Measurements from ENCODE around the gene DPP3.

The DPP3 gene

GRCh38 chr11:66546966-66547661 lies 66.9 kb downstream of the DPP3 start:
- TF ChIP-seq, protein P1, sequence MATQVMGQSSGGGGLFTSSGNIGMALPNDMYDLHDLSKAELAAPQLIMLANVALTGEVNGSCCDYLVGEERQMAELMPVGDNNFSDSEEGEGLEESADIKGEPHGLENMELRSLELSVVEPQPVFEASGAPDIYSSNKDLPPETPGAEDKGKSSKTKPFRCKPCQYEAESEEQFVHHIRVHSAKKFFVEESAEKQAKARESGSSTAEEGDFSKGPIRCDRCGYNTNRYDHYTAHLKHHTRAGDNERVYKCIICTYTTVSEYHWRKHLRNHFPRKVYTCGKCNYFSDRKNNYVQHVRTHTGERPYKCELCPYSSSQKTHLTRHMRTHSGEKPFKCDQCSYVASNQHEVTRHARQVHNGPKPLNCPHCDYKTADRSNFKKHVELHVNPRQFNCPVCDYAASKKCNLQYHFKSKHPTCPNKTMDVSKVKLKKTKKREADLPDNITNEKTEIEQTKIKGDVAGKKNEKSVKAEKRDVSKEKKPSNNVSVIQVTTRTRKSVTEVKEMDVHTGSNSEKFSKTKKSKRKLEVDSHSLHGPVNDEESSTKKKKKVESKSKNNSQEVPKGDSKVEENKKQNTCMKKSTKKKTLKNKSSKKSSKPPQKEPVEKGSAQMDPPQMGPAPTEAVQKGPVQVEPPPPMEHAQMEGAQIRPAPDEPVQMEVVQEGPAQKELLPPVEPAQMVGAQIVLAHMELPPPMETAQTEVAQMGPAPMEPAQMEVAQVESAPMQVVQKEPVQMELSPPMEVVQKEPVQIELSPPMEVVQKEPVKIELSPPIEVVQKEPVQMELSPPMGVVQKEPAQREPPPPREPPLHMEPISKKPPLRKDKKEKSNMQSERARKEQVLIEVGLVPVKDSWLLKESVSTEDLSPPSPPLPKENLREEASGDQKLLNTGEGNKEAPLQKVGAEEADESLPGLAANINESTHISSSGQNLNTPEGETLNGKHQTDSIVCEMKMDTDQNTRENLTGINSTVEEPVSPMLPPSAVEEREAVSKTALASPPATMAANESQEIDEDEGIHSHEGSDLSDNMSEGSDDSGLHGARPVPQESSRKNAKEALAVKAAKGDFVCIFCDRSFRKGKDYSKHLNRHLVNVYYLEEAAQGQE (IDR thresholded peaks at IDR 0.05; ENCODE audit: insufficient replicate concordance, low read depth), result no peak
- TF ChIP-seq CTCF (IDR thresholded peaks at IDR 0.05; ENCODE audit: insufficient read depth, low read length) (no peak), SPI1 (IDR thresholded peaks at IDR 0.05; ENCODE audit: borderline replicate concordance, low read depth) (no peak), GABPA (IDR thresholded peaks at IDR 0.05; ENCODE audit: low read depth) (no peak), POLR2AphosphoS5 (IDR thresholded peaks at IDR 0.05; ENCODE audit: low read depth) (no peak)
- DNase-seq (ENCODE audit: low read depth in 1 of 2, low spot score in 1 of 2), result no peak
- H3K4me3 ChIP-seq (replicated peaks; ENCODE audit: insufficient read depth, low read length), result no peak overlapping the region

DNA sequence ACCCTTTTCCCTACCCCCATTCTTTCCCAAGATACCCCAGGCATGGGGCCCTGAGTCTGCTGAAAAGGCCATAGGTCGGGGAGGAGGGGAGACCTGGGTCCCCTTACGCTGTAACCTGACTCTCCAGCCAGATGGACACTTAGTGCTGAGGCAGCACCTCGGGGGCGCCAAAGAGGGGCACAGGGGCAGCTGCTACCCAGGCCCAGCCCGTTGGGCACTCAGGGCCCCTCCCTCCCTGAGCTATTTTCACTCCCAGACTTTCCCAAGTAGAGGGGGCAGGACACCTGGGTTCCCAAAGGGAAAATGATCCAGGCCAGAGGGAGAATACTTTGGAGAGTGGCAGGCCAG lies 67.4 kb downstream of the DPP3 start:
- H3K27ac ChIP-seq (replicated peaks), result no peak overlapping the region
- no peak for DNase-seq (ENCODE audit: low read depth in 1 of 2, low spot score in 1 of 2)
- no peak overlapping the region for H3K4me3 ChIP-seq (replicated peaks; ENCODE audit: insufficient read depth, low read length)
- TF ChIP-seq POLR2AphosphoS5 (IDR thresholded peaks at IDR 0.05; ENCODE audit: low read depth) (no peak), SPI1 (IDR thresholded peaks at IDR 0.05; ENCODE audit: borderline replicate concordance, low read depth) (no peak), CTCF (IDR thresholded peaks at IDR 0.05; ENCODE audit: insufficient read depth, low read length) (no peak)
- TF ChIP-seq, protein P1 (IDR thresholded peaks at IDR 0.05; ENCODE audit: insufficient replicate concordance, low read depth), result no peak
- peaks cover 2% of the 10 kb centered on the region for H3K27me3 ChIP-seq (ENCODE audit: insufficient read depth, poor library complexity, severe bottlenecking)

More at GRCh38 chr11:66546966-66547661, 66.9 kb downstream of the DPP3 start:
- Histone ChIP-seq H3K27ac (replicated peaks) (no peak overlapping the region), H3K27me3 (ENCODE audit: insufficient read depth, poor library complexity, severe bottlenecking) (peaks cover 2% of the 10 kb centered on the region)

DNA sequence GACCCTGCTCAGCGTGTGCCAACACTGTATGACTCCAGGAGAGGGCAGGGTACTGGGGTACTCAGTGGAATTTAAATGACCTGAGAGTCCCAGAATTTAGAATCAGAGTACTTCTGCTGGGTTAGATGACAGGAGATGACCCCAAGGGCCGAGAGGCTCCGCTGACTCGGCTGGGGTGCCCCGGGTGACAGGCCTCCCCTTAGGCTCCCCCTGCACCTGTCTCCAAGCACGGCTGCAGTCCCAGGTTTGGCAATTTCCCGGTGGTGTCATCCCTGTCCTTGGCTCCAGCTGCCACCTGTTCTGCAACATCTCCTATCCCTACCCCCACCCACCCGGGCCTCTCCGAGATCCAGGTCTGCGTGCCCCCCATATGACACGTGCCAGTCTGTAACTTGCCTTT lies 67.8 kb downstream of the DPP3 start:
- no peak overlapping the region for H3K27ac ChIP-seq (replicated peaks)
- no peak for DNase-seq (ENCODE audit: low read depth in 1 of 2, low spot score in 1 of 2)
- H3K27me3 ChIP-seq (ENCODE audit: insufficient read depth, poor library complexity, severe bottlenecking), result peaks cover 2% of the 10 kb centered on the region
- no peak for TF ChIP-seq CTCF (IDR thresholded peaks at IDR 0.05; ENCODE audit: insufficient read depth, low read length)
- H3K4me3 ChIP-seq (replicated peaks; ENCODE audit: insufficient read depth, low read length), result no peak overlapping the region

All from HL-60 (cell line).